Erythroblast (primary cell): ENCODE results near the gene CNOT1.

Source experiments
- GATA1 ChIP-seq: IDR thresholded peaks from 2 replicates; pipeline ENCODE4 v1.6.1; 2011; ENCODE audit warnings: low read depth, mild to moderate bottlenecking, control low read depth, low read length, moderate library complexity
- POLR2A ChIP-seq: IDR thresholded peaks from 2 replicates; pipeline ENCODE4 v1.6.1; 2011; ENCODE audit warnings: mild to moderate bottlenecking, low read length

- TF ChIP-seq POLR2A (no peak), GATA1 (no peak)
Measured at GRCh38 chr16:58510776-58511628, 118.6 kb downstream of the CNOT1 start.
